Endodermal cell (in vitro differentiated cells): ENCODE data around the gene TAS2R9. TPM values are rescaled to one million over a fixed set of nuclear protein-coding genes. Genes with fewer than 3 reads are reported as not detected.

Experiments
- DNase-seq: peaks from one replicate; pipeline ENCODE4 v3.0.0-alpha.2; 2017
- H3K27ac ChIP-seq: 2 replicates; pipeline ENCODE4 v1.5.1; 2013; ENCODE audit warnings: mild to moderate bottlenecking, low read depth, low read length, moderate library complexity
- H3K27me3 ChIP-seq: 2 replicates; pipeline ENCODE4 v1.6.1; 2013; ENCODE audit warnings: mild to moderate bottlenecking, low read length, moderate library complexity; ENCODE audit not compliant: insufficient read depth, control insufficient read depth, poor library complexity, severe bottlenecking
- H3K36me3 ChIP-seq: 2 replicates; pipeline ENCODE4 v1.7.0; 2013; ENCODE audit warnings: mild to moderate bottlenecking, low read length, moderate library complexity; ENCODE audit not compliant: control insufficient read depth, insufficient read depth
- H3K4me1 ChIP-seq: one replicate; pipeline ENCODE4 v1.7.0; 2013; ENCODE audit warnings: low read length; ENCODE audit not compliant: control insufficient read depth, insufficient read depth
- H3K4me3 ChIP-seq: 2 replicates; pipeline ENCODE4 v1.5.1; 2013; ENCODE audit warnings: mild to moderate bottlenecking, low read length, moderate library complexity
- H3K9ac ChIP-seq: 2 replicates; pipeline ENCODE4 v1.6.1; 2013; ENCODE audit warnings: mild to moderate bottlenecking, low read length, moderate library complexity; ENCODE audit not compliant: poor library complexity, severe bottlenecking; ENCODE audit errors: extremely low read depth
- H3K9me3 ChIP-seq: 2 replicates; pipeline ENCODE4 v1.6.1; 2013; ENCODE audit warnings: mild to moderate bottlenecking, low read length, moderate library complexity; ENCODE audit not compliant: control insufficient read depth
- H3K27ac Mint-ChIP-seq: 2 replicates; pipeline ENCODE4 v1.8.0; 2020; ENCODE audit warnings: mixed read lengths
- H3K27me3 Mint-ChIP-seq: 2 replicates; pipeline ENCODE4 v1.8.0; 2021; ENCODE audit warnings: mild to moderate bottlenecking, mixed read lengths; ENCODE audit not compliant: insufficient read depth
- H3K36me3 Mint-ChIP-seq: 2 replicates; pipeline ENCODE4 v1.8.0; 2020; ENCODE audit warnings: low read depth, mixed read lengths
- H3K4me1 Mint-ChIP-seq: 2 replicates; pipeline ENCODE4 v1.8.0; 2020; ENCODE audit warnings: mixed read lengths
- H3K4me3 Mint-ChIP-seq: 2 replicates; pipeline ENCODE4 v1.8.0; 2020; ENCODE audit warnings: mild to moderate bottlenecking, moderate library complexity, mixed read lengths
- H3K9me3 Mint-ChIP-seq: 2 replicates; pipeline ENCODE4 v1.8.0; 2020; ENCODE audit warnings: mild to moderate bottlenecking, mixed read lengths
- CTCF ChIP-seq: fragments of 200-600 bp; sonication (generic); conservative IDR thresholded peaks from 2 replicates; pipeline ENCODE4 v1.5.0; 2021; ENCODE audit warnings: antibody characterized with exemption, mild to moderate bottlenecking
- WGBS, 2 experiments: methylation state at CpG; one replicate each; pipeline versions ENCODE4 v1.1.5 to v1.1.7; 2013; ENCODE audit warnings: missing lambda C conversion rate in 2 of 2, mixed read lengths in 1 of 2; ENCODE audit not compliant: insufficient coverage in 1 of 2, insufficient read length in 1 of 2; 5-methylcytosine and 5-hydroxymethylcytosine counted together
- total RNA-seq, 2 donors: library from RNA; stranded (reverse); fragmentation: NEBNext Ultra II Directional in 1 of 2; extraction: Animal tissue kit (Norgen Biotek cat#: 25700) in 1 of 2; gene quantifications; 2 replicates in 1 of 2; 3 replicates in 1 of 2; pipeline ENCODE4 v1.2.1, GENCODE V29; 2021

Gene TAS2R9
- total RNA-seq, 2 donors from 2014 or later = not detected

GRCh38 chr12:10826258-10826657, 16.3 kb upstream of the TAS2R9 start, which contains the start of gene TAS2R10:
TAS2R10 (minus strand) TSS chr12:10826358; CDS start chr12:10826269, 89 bp downstream.
- Histone ChIP-seq H3K36me3 (no peaks in the 10 kb centered on the region), H3K27me3 (no peaks in the 10 kb centered on the region), H3K4me3 (no peak within 1 kb of the TSS), H3K4me1 (no peaks in the 10 kb centered on the region), H3K27ac (no peak within 1 kb of the TSS), H3K9ac (no peak within 1 kb of the TSS), H3K9me3 (no peaks in the 10 kb centered on the region)
- H3K4me3 Mint-ChIP-seq = no peak within 1 kb of the TSS
- no peaks in the 10 kb centered on the region for H3K9me3 Mint-ChIP-seq
- WGBS, 2 experiments = 94 to 98% methylated on average over 3 of the region's 3 CpGs
- no peak for TF ChIP-seq CTCF
- no peaks in the 10 kb centered on the region for H3K27me3 Mint-ChIP-seq
- H3K36me3 Mint-ChIP-seq = no peaks in the 10 kb centered on the region
- no peak within 1 kb of the TSS for H3K27ac Mint-ChIP-seq
- H3K4me1 Mint-ChIP-seq = peaks cover 10% of the 10 kb centered on the region
- DNase-seq = no peak

GRCh38 chr12:10824957-10825356, 15.0 kb upstream of the TAS2R9 start:
- Mint-ChIP-seq H3K27me3 (no peaks in the 10 kb centered on the region), H3K9me3 (no peaks in the 10 kb centered on the region), H3K4me3 (no peak overlapping the region), H3K27ac (no peak overlapping the region), H3K4me1 (peaks cover 10% of the 10 kb centered on the region), H3K36me3 (no peaks in the 10 kb centered on the region)
- Histone ChIP-seq H3K9me3 (no peaks in the 10 kb centered on the region), H3K36me3 (no peaks in the 10 kb centered on the region), H3K27me3 (no peaks in the 10 kb centered on the region), H3K27ac (no peak overlapping the region), H3K4me3 (no peak overlapping the region), H3K4me1 (no peaks in the 10 kb centered on the region), H3K9ac (no peak overlapping the region)
- no peak for DNase-seq
- no peak for TF ChIP-seq CTCF
- WGBS, 2 experiments = 89 to 92% methylated on average over 2 to 3 of the region's 3 CpGs

- 100% methylated on average over 3 of the region's 3 CpGs; no CpG with 5 or more reads in 1 of the 2 experiments for WGBS, 2 experiments
- peaks cover 1% of the 10 kb centered on the region for H3K9me3 Mint-ChIP-seq
- no peak overlapping the region for H3K27ac ChIP-seq
Observed at GRCh38 chr12:10811883-10812536, 2.0 kb upstream of the TAS2R9 start.

More at GRCh38 chr12:10811883-10812536, 2.0 kb upstream of the TAS2R9 start:
- Histone ChIP-seq H3K4me1 (peaks cover 18% of the 10 kb centered on the region), H3K4me3 (no peak overlapping the region), H3K9ac (no peak overlapping the region), H3K36me3 (no peaks in the 10 kb centered on the region), H3K9me3 (no peaks in the 10 kb centered on the region), H3K27me3 (no peaks in the 10 kb centered on the region)
- no peak for DNase-seq
- Mint-ChIP-seq H3K4me1 (peaks cover 19% of the 10 kb centered on the region), H3K36me3 (no peaks in the 10 kb centered on the region), H3K4me3 (no peak overlapping the region), H3K27ac (no peak overlapping the region), H3K27me3 (no peaks in the 10 kb centered on the region)
- TF ChIP-seq CTCF = no peak
